ENCODE measurements around the gene IL15. TPM values are rescaled to one million over a fixed set of nuclear protein-coding genes. Genes with fewer than 3 reads are reported as not detected.

Gene IL15
- total and polyA plus RNA-seq, 2 of the 8 experiments (the other 6 are each of a cell fraction or from before 2014, with no cell fraction given): 0.30 to 0.61 TPM

- TF ChIP-seq CHD7 (IDR thresholded peaks at IDR 0.05; ENCODE audit: insufficient replicate concordance, low read length) (no peak), TBP (IDR thresholded peaks at IDR 0.05; ENCODE audit: low read depth, low read length) (no peak)
These were observed 7.2 kb downstream of the IL15 start (continued) for GRCh38 chr4:141643557-141643956.

Measured in H1 (cell line).